HTR-8/SVneo (cell line): ENCODE measurements around the gene IGFBP4.

Experiments
- DNase-seq: peaks from one replicate; pipeline ENCODE4 v3.0.0; 2011; ENCODE audit warnings: low spot score, mixed read lengths; ENCODE audit not compliant: insufficient read length
- FAIRE-seq: peaks from 2 replicates; lab custom pipeline; 2011; peaks lifted over from hg19 to GRCh38; lab: Jason Lieb, UNC

IGFBP4 gene

GRCh38 chr17:40452921-40453378 is 9.7 kb downstream of the IGFBP4 start:
- FAIRE-seq (peak; percentile 57), DNase-seq (no peak)

DNA sequence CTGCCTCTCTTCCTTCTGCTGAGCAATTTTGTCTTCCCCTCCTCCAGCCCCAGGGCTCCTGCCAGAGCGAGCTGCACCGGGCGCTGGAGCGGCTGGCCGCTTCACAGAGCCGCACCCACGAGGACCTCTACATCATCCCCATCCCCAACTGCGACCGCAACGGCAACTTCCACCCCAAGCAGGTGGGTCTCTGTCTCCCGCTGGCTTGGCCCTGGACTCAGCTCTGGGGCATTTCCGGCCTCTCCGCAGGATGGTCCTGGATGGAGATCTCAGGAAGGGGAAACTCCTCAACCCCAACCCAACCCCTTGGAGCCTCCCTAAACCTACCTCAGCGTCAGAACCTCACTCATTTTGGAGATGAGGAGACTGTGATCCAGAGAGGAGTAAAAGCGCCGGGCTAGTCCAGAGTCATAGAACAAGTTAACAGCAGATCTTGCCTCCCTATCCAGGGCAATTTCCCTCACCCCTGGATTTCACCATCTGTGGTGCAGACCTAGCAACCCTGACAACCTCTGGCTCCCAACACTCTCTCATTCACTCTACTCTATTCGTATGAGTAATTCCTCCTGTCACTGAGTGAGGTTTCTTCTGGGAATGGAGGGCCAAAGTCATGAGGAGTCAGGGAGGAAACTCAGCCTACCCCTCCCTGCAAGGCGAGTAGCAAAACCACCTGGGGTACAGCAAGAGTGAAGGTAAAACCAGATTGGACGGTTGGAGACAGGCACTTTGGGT is 10.8 kb downstream of the IGFBP4 start:
- DNase-seq (no peak), FAIRE-seq (no peak)

DNA sequence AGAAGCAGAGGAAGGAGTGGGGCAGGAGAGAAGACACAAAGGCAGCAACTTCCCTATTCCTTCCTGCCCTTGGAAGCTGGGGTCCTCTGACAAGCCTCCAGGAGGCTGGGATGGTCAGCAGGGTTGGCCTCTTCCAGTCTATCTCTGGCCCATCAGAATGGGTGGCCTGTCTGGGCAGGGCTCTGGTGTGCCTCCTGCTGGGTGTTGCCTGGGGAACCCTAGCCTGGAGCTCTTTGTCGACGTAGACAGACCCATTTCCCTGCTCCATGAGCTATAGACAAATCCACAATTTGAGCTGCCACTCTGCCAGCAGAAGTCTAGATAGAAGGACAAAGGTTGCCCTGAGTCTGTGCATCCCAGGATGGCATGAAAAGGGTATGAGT is 11.4 kb downstream of the IGFBP4 start:
- no peak for DNase-seq
- FAIRE-seq = no peak

DNA sequence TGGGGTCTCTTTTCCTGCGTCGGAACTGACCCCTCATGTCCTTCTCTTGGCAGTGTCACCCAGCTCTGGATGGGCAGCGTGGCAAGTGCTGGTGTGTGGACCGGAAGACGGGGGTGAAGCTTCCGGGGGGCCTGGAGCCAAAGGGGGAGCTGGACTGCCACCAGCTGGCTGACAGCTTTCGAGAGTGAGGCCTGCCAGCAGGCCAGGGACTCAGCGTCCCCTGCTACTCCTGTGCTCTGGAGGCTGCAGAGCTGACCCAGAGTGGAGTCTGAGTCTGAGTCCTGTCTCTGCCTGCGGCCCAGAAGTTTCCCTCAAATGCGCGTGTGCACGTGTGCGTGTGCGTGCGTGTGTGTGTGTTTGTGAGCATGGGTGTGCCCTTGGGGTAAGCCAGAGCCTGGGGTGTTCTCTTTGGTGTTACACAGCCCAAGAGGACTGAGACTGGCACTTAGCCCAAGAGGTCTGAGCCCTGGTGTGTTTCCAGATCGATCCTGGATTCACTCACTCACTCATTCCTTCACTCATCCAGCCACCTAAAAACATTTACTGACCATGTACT is 13.2 kb downstream of the IGFBP4 start:
- DNase-seq (no peak), FAIRE-seq (peak; percentile 54)

- FAIRE-seq (no peak), DNase-seq (no peak)
Observed at GRCh38 chr17:40457369-40457768, 14.1 kb downstream of the IGFBP4 start.

DNA sequence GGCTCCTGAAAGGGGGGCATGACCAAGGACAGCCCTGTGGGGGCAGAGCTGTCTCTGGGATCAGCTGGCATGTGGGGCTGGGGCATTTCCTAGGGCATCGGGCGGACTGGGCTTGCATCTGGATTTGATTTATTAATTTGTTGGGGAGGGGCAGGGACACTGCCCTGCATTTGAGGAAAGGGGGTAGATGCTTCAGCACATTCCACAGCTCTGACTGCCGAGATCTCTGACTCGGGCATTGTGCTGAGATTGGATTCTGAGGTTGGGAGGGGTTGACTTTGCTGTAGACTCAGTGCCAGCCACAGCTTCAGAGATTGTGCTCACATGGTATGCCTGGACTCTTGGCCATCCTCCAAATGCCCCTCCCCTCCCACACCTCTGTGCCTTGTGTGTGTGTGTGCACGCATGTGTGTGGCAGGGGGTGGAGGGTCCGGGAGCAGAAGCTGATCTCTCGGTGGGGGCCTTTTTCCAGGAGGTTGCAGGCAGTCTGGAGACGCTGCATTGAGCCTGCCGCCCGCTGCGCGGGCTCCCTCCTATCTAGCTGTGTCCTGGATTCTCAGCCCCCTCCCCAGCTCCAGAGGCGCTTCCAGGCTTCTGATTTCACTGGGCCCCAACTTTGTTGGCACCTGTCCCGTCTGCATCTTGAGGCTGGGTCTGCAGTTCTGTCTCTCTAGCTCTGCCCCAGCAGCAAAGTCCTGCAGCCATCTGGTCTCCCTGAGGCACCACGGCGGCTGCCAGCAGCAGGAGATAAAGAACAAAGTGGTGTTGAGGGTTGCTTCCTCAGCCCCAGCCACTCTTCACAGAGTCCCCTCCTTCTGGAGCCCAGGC is 14.9 kb downstream of the IGFBP4 start:
- DNase-seq = peak; percentile 72
- FAIRE-seq = no peak

DNA sequence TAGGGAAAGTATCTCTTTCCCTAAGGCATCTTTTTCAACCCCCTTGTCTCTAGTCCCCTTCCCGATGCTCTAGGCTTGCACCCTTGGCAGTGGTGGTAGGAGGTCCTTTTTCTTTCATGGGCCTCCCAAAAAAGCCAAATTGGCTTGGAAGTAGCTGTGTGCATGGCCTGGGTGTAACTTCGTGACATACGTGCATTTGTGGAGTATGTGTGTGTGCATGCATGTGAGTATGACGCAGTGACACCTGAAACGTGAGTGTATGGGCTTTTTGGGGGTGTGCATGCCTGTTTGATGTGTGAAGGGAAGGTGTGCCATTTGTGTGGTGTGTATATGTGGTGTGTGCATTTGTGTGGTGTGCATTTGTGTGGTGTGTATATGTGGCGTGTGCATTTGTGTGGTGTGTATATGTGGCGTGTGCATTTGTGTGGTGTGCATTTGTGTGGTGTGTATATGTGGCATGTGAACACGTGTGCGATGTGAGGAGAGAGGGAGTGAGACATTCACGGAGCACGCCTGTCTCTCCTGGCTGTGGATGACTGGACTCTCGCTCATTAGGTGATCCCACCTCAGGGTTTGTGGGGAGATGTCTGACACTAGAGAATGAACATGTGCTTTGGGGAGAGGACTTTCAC is 15.7 kb downstream of the IGFBP4 start:
- FAIRE-seq (peak; percentile 99), DNase-seq (no peak)

DNA sequence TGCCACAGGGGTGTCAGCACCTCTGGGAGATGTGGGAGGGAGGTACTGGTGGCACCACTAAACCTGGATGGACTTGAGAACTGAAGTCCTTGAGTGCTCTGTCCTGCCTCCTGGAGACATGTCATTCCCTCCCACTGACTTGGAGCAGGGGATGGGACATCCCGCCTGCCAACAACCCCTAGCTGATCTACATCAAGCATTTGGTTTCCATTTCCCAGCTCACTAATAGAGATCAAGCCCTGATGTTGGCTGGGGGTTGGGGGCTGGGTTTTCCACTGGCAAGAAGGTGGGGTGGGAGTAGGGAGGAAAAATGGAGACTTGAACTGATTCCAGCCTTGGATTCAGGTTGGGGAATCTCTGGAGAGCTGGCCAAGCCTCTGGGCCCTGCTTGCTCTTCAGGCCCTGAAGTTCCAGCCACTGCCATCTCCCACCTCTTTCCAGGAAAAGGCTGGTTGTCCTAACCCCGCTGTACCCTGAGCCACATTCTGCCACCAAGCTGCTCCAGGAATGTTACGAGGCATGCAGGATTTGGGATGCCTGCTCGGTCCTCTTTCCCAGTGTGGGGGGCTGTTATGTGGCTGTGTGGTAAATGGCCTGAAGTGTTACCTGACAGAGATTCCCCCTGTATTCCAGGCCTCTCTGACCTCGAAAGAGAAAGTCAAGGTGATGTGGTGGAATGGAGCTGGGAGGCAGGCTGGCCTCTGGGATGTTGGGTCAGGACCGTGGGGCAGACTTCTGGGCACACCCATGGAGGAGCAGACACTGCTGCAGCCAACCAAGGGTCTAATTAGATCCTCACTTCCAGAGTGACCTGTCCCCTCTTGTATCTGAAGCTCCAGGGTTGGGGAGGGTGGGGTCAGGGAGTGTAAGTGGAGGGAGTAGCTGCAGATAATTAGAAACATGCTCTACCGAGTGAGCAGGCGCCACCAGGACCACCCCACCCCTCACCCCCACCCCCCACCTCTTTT is 16.7 kb downstream of the IGFBP4 start:
- no peak for FAIRE-seq
- DNase-seq = no peak

GRCh38 chr17:40460604-40460967 is 17.3 kb downstream of the IGFBP4 start:
- FAIRE-seq (peak; percentile 4), DNase-seq (no peak)

DNA sequence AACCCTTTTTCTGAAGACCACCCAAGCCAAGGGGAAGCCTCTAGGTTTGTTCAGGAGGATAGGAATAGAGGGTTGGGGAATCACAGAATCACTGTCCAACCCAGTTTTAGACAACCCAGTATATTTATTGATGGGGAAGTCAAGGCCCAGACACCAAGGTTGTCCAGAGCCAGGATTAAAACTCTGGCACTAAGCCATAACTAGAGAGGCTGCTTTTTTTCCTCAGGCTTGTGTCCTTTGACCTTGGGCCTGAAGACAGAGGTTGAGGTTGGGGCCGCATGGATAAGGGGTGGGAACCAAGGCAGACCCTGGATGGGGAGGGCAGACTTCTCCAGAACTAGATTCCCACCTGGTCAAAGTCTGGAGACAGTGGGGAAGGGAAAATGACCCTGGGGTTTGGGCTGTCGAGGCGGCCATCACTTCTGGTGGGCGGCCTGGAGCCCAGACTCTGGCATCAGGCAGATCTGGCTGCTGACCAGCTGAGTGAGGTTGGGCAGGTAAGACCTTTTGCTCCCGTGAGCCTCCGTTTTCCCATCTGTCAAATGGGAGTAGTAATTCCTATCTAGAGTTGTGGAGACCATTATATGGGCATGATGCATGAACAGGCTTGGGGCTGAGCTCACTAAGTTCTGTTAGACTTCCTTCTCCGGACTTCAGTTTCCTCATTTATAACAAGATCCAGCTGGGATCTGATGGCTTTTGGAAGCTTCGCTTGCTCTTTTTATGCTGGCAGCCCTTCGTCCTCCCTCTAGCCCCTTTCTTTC is 17.9 kb downstream of the IGFBP4 start:
- FAIRE-seq = peak; percentile 4
- DNase-seq = no peak

- no peak for DNase-seq
- peak; percentile 65 for FAIRE-seq
Observed at GRCh38 chr17:40461732-40462342, 18.6 kb downstream of the IGFBP4 start.

- no peak for DNase-seq
- FAIRE-seq = no peak
Observed at GRCh38 chr17:40462343-40463121, 19.3 kb downstream of the IGFBP4 start.

DNA sequence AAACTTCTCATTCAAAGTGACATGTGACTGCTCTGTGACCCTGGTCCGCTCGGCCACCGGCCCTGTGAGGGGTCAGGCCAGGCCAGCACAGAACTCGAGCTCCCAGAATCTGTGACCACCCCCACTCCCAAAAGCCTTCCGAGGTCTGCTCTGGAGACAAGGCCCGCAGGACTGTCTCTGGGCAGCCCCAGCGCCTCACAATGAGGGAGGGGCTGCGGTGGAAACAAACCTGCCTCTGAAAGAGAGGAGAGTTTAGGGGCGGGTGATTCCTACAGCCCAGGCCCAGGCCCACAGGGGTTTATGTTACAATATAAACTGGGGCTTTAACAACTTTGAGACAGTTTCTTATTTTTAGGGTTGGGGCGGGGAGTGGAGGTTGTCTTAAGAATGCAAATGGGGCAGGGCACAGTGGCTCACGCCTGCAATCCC is 19.9 kb downstream of the IGFBP4 start:
- DNase-seq = no peak
- no peak for FAIRE-seq

- FAIRE-seq (no peak), DNase-seq (no peak)
Observed at GRCh38 chr17:40464392-40464855, 21.2 kb downstream of the IGFBP4 start.

- DNase-seq (no peak), FAIRE-seq (no peak)
Observed at GRCh38 chr17:40466298-40466971, 23.2 kb downstream of the IGFBP4 start.

GRCh38 chr17:40467281-40467867 is 24.1 kb downstream of the IGFBP4 start:
- no peak for DNase-seq
- no peak for FAIRE-seq

DNA sequence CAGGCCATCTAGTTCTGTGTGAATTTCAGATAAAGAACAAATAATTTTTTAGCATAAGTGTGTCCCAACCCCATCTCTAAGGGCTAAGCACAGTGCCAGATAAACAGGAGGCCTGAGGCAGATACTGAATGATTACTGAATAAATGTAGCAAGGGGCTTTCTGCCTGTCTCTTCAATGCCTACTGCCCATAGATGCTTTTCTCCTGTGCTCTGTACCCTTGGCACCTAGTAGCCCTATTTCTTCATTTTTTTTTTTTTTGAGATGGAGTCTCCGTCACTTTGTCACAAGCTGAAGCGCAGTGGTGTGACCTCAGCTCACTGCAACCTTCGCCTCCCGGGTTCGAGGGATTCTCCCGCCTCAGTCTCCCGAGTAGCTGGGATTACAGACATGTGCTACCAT is 25.3 kb downstream of the IGFBP4 start:
- DNase-seq (no peak), FAIRE-seq (no peak)
